Stomach (tissue), 9 donors: ENCODE measurements around the gene ACOT7. TPM values are rescaled to one million over a fixed set of nuclear protein-coding genes. Genes with fewer than 3 reads are reported as not detected.

ENCODE experiments used
- DNase-seq, 2 donors: peaks; one replicate each; pipeline versions ENCODE4 v3.0.0 to v3.0.0-alpha.2; 2013 to 2019
- H3K27ac ChIP-seq, 5 donors: fragments of 200-600 bp in 4 of 5; sonication (generic) in 4 of 5; one replicate each; pipeline ENCODE4 v1.5.1; 2013 to 2019; ENCODE audit warnings: mild to moderate bottlenecking in 1 of 5, moderate library complexity in 1 of 5
- H3K27me3 ChIP-seq, 3 donors: fragments of 200-600 bp; sonication (generic); one replicate each; pipeline ENCODE4 v1.5.1; 2017 to 2019; ENCODE audit warnings: mixed run types in 1 of 3
- H3K36me3 ChIP-seq, 4 donors: fragments of 200-600 bp; sonication (generic); 1 replicate in 3 of 4; 2 replicates in 1 of 4; pipeline ENCODE4 v1.5.1; 2016 to 2019
- H3K4me1 ChIP-seq, 4 donors: fragments of 200-600 bp; sonication (generic); one replicate each; pipeline ENCODE4 v1.5.1; 2016 to 2019
- H3K4me3 ChIP-seq, 4 donors: fragments of 200-600 bp; sonication (generic) in 3 of 4; one replicate each; pipeline ENCODE4 v1.5.1; 2016 to 2019; ENCODE audit warnings: mild to moderate bottlenecking in 1 of 4
- H3K9me3 ChIP-seq, 4 donors: fragments of 200-600 bp; sonication (generic); one replicate each; pipeline ENCODE4 v1.5.1; 2016 to 2019
- CTCF ChIP-seq, 7 experiments: fragments of 450-650 bp in 4 of 7; fragments of 200-600 bp in 3 of 7; sonication (generic) in 3 of 7; IDR thresholded peaks; one replicate each; pipeline ENCODE4 v1.5.1; 2016 to 2019; ENCODE audit warnings: antibody characterized with exemption in 7 of 7, control low read depth in 2 of 7, mild to moderate bottlenecking in 1 of 7
- EP300 ChIP-seq: sonication (generic); formaldehyde crosslinking; IDR thresholded peaks from one replicate; pipeline ENCODE4 v1.6.1; 2017; ENCODE audit warnings: antibody characterized with exemption
- POLR2A ChIP-seq, 4 donors: fragments of 450-650 bp; IDR thresholded peaks; one replicate each; pipeline ENCODE4 v1.6.1; 2016; ENCODE audit warnings: antibody characterized with exemption in 4 of 4, control low read depth in 2 of 4, mild to moderate bottlenecking in 1 of 4, moderate library complexity in 1 of 4
- POLR2AphosphoS5 ChIP-seq, 3 donors: sonication (generic); formaldehyde crosslinking; IDR thresholded peaks; one replicate each; pipeline ENCODE4 v1.6.1; 2016; ENCODE audit warnings: antibody characterized with exemption in 3 of 3
- WGBS, 5 donors: extraction: QIAGEN DNeasy Blood & Tissue Kit in 3 of 5; methylation state at CpG; one replicate each; pipeline versions ENCODE4 v1.1.5 to v1.1.7; 2013 to 2018; 5-methylcytosine and 5-hydroxymethylcytosine counted together
- intact Hi-C: fragments of 100-400 bp; cut with DNase I; formaldehyde crosslinking; loops from one replicate; pipeline ENCODE4 v1.15.1; 2023; ENCODE audit warnings: low total_unique reads
- polyA plus RNA-seq, 3 donors: library from polyadenylated mRNA; stranded (reverse); fragments of 200-250 nt; gene quantifications; one replicate each; pipeline ENCODE4 v1.2.3, GENCODE V29; 2013
- total RNA-seq, 5 donors: library from RNA; depleted of rRNA; stranded (reverse); fragments of >200 nt; gene quantifications; one replicate each; pipeline versions ENCODE4 v1.1.0 to v1.2.3, GENCODE V29; 2014 to 2016
- donor health status: healthy with polysubstance abuse.
- donor health status: Bipolar disorder and iron deficiency.
- donor health status: healthy.

The ACOT7 gene
- total and polyA plus RNA-seq, 8 donors, result 9.4 to 69.8 (median 19.4) TPM; not detected in 1

GRCh38 chr1:6426972-6427350 is 33.4 kb upstream of the ACOT7 start:
- H3K27ac ChIP-seq, result no peak overlapping the region
- DNase-seq, result no peak
- TF ChIP-seq CTCF (IDR thresholded peaks at IDR 0.05) (no peak), POLR2A (IDR thresholded peaks at IDR 0.05) (no peak)
- peaks cover 30 to 55% (median 50%) of the 10 kb centered on the region in 4 donors for H3K4me1 ChIP-seq
- no peaks in the 10 kb centered on the region for H3K9me3 ChIP-seq
- no peaks in the 10 kb centered on the region for H3K36me3 ChIP-seq
- H3K27me3 ChIP-seq, result peaks cover 21 to 97% (median 70%) of the 10 kb centered on the region in 3 donors
- WGBS, 5 donors, result 73 to 84% (median 82%) methylated on average over 10 of the region's 10 CpGs
- no peak overlapping the region for H3K4me3 ChIP-seq
- intact Hi-C loops, result no loop called here

- Histone ChIP-seq H3K36me3 (no peaks in the 10 kb centered on the region), H3K27me3 (peaks cover 21 to 99% (median 76%) of the 10 kb centered on the region in 3 donors), H3K4me1 (peaks cover 30 to 55% (median 50%) of the 10 kb centered on the region in 4 donors), H3K9me3 (no peaks in the 10 kb centered on the region), H3K27ac (no peak overlapping the region), H3K4me3 (no peak overlapping the region)
- TF ChIP-seq POLR2AphosphoS5 (IDR thresholded peaks at IDR 0.05), result no peak
- TF ChIP-seq CTCF (IDR thresholded peaks at IDR 0.05), result no peak
- TF ChIP-seq POLR2A (IDR thresholded peaks at IDR 0.05), result no peak
- TF ChIP-seq EP300, result no peak
- intact Hi-C loops, result no loop called here
- WGBS, 5 donors, result 63 to 86% (median 69%) methylated on average over 9 of the region's 9 CpGs
- DNase-seq, result no peak
Observed at GRCh38 chr1:6426277-6426971, 32.9 kb upstream of the ACOT7 start.

GRCh38 chr1:6425658-6426057 is 32.1 kb upstream of the ACOT7 start:
- H3K4me1 ChIP-seq, result peaks cover 31 to 57% (median 53%) of the 10 kb centered on the region in 4 donors
- H3K4me3 ChIP-seq, result no peak overlapping the region
- no peak overlapping the region for H3K27ac ChIP-seq
- no peak for TF ChIP-seq POLR2AphosphoS5 (IDR thresholded peaks at IDR 0.05)
- H3K9me3 ChIP-seq, result no peaks in the 10 kb centered on the region
- intact Hi-C loops, result no loop called here
- WGBS, 5 donors, result 64 to 83% (median 76%) methylated on average over 5 to 6 of the region's 6 CpGs
- DNase-seq, result no peak
- no peaks in the 10 kb centered on the region for H3K36me3 ChIP-seq
- H3K27me3 ChIP-seq, result peaks cover 21 to 100% (median 83%) of the 10 kb centered on the region in 3 donors

- H3K4me1 ChIP-seq, result peaks cover 39 to 65% (median 59%) of the 10 kb centered on the region in 4 donors
- intact Hi-C loops, result no loop called here
- 2 to 11% (median 5%) methylated on average over 5 to 97 of the region's 99 CpGs for WGBS, 5 donors
- H3K27ac ChIP-seq, result no peak within 1 kb of the TSS
- peaks cover 21 to 100% (median 88%) of the 10 kb centered on the region in 3 donors for H3K27me3 ChIP-seq
- peak within 1 kb of the TSS; percentile 25 to 41 (median 28) for H3K4me3 ChIP-seq
- TF ChIP-seq CTCF (IDR thresholded peaks at IDR 0.05), result no peak
- no peak for TF ChIP-seq POLR2AphosphoS5 (IDR thresholded peaks at IDR 0.05)
- no peak for TF ChIP-seq EP300
- TF ChIP-seq POLR2A (IDR thresholded peaks at IDR 0.05), result no peak
- DNase-seq, result peak in 1 of 2 donors; percentile 43
- H3K9me3 ChIP-seq, result no peaks in the 10 kb centered on the region
- H3K36me3 ChIP-seq, result no peaks in the 10 kb centered on the region
Observed at GRCh38 chr1:6424619-6425593, 31.3 kb upstream of the ACOT7 start, which contains the start of gene ESPN. Gene ESPN, plus strand, starts transcription at chr1:6424776. Its CDS starts 180 bp downstream, at chr1:6424956.
